Prostate gland (tissue), 2 donors: Measurements from ENCODE around the gene CLCNKB. TPM values are rescaled to one million over a fixed set of nuclear protein-coding genes. Genes with fewer than 3 reads are reported as not detected.

ENCODE experiments used
- DNase-seq: peaks from one replicate; pipeline ENCODE4 v3.0.0-alpha.2; 2019; ENCODE audit warnings: low spot score
- H3K27ac ChIP-seq, 2 donors: fragments of 200-600 bp; sonication (generic); 2 replicates each; pipeline ENCODE4 v1.5.1; 2017 to 2019
- H3K27me3 ChIP-seq: fragments of 200-600 bp; sonication (generic); replicated peaks from 2 replicates; pipeline ENCODE4 v1.5.1; 2019; ENCODE audit not compliant: insufficient read depth
- H3K36me3 ChIP-seq, 2 donors: fragments of 200-600 bp; sonication (generic); 1 replicate in 1 of 2; 2 replicates in 1 of 2; pipeline versions ENCODE4 v1.5.1 to v1.8.1; 2017 to 2019
- H3K4me1 ChIP-seq: fragments of 200-600 bp; sonication (generic); replicated peaks from 2 replicates; pipeline ENCODE4 v1.5.1; 2019
- H3K4me3 ChIP-seq, 2 donors: fragments of 200-600 bp; sonication (generic); 2 replicates each; pipeline ENCODE4 v1.5.1; 2017 to 2019
- H3K9me3 ChIP-seq: fragments of 200-600 bp; sonication (generic); 2 replicates; pipeline ENCODE4 v1.5.1; 2017
- CTCF ChIP-seq, 4 experiments: fragments of 200-600 bp in 2 of 4; fragments of 450-650 bp in 2 of 4; sonication (generic) in 2 of 4; IDR thresholded peaks; 1 replicate in 3 of 4; 2 replicates in 1 of 4; pipeline ENCODE4 v1.5.1; 2016 to 2019; ENCODE audit warnings: antibody characterized with exemption in 4 of 4, mild to moderate bottlenecking in 2 of 4, moderate library complexity in 2 of 4
- POLR2A ChIP-seq: fragments of 450-650 bp; IDR thresholded peaks from one replicate; pipeline ENCODE4 v1.6.1; 2016; ENCODE audit warnings: antibody characterized with exemption, mild to moderate bottlenecking
- POLR2AphosphoS5 ChIP-seq: sonication (generic); formaldehyde crosslinking; IDR thresholded peaks from one replicate; pipeline ENCODE4 v1.6.1; 2017; ENCODE audit warnings: antibody characterized with exemption
- WGBS: methylation state at CpG from one replicate; pipeline ENCODE4 v1.1.5; 2018; 5-methylcytosine and 5-hydroxymethylcytosine counted together
- intact Hi-C: fragments of 100-400 bp; cut with DNase I; formaldehyde crosslinking; loops from one replicate; pipeline ENCODE4 v1.14.2; 2022
- total RNA-seq, 2 donors: library from RNA; depleted of rRNA; stranded (reverse); fragments of >200 nt; gene quantifications; one replicate each; pipeline ENCODE4 v1.1.0, GENCODE V29; 2016

The CLCNKB gene
- total RNA-seq, 2 donors from 2014 or later: 1.0 to 1.9 TPM

- H3K36me3 ChIP-seq: no peaks in the 10 kb centered on the region
- no peak for DNase-seq
- no peaks in the 10 kb centered on the region for H3K27me3 ChIP-seq
- WGBS: 66% methylated on average over 10 of the region's 11 CpGs
- H3K9me3 ChIP-seq: no peaks in the 10 kb centered on the region
- no peak overlapping the region for H3K4me3 ChIP-seq
- intact Hi-C loops: no loop called here
- TF ChIP-seq POLR2A (no peak), POLR2AphosphoS5 (no peak), CTCF (IDR thresholded peaks at IDR 0.05) (no peak)
- H3K4me1 ChIP-seq: no peaks in the 10 kb centered on the region
- no peak overlapping the region for H3K27ac ChIP-seq
These were observed 25.0 kb downstream of the CLCNKB start for GRCh38 chr1:16068356-16069270.

GRCh38 chr1:16070640-16071355 is 27.2 kb downstream of the CLCNKB start:
- no peak for DNase-seq
- TF ChIP-seq POLR2AphosphoS5 (no peak), CTCF (IDR thresholded peaks at IDR 0.05) (no peak)
- intact Hi-C loops: no loop called here

GRCh38 chr1:16071614-16072013 is 28.0 kb downstream of the CLCNKB start:
- no peak for DNase-seq
- Histone ChIP-seq H3K27ac (no peak overlapping the region), H3K27me3 (no peaks in the 10 kb centered on the region), H3K36me3 (no peaks in the 10 kb centered on the region), H3K9me3 (no peaks in the 10 kb centered on the region), H3K4me3 (no peak overlapping the region), H3K4me1 (no peaks in the 10 kb centered on the region)
- no peak for TF ChIP-seq CTCF (IDR thresholded peaks at IDR 0.05)
- TF ChIP-seq POLR2A: no peak
- TF ChIP-seq POLR2AphosphoS5: no peak
- WGBS: 97% methylated on average over 6 of the region's 6 CpGs
- intact Hi-C loops: no loop called here

More at GRCh38 chr1:16070640-16071355, 27.2 kb downstream of the CLCNKB start:
- H3K36me3 ChIP-seq: no peaks in the 10 kb centered on the region
- 87% methylated on average over 9 of the region's 9 CpGs for WGBS
- no peak overlapping the region for H3K4me3 ChIP-seq
- no peaks in the 10 kb centered on the region for H3K27me3 ChIP-seq
- no peaks in the 10 kb centered on the region for H3K4me1 ChIP-seq
- no peak overlapping the region for H3K27ac ChIP-seq
- H3K9me3 ChIP-seq: no peaks in the 10 kb centered on the region

GRCh38 chr1:16072095-16072494 is 28.5 kb downstream of the CLCNKB start:
- intact Hi-C loops: no loop called here
- no peaks in the 10 kb centered on the region for H3K27me3 ChIP-seq
- WGBS: 87% methylated on average over 5 of the region's 5 CpGs
- H3K4me3 ChIP-seq: no peak overlapping the region
- no peak for TF ChIP-seq POLR2A
- no peak for TF ChIP-seq CTCF (IDR thresholded peaks at IDR 0.05)
- TF ChIP-seq POLR2AphosphoS5: no peak
- H3K27ac ChIP-seq: no peak overlapping the region
- H3K9me3 ChIP-seq: no peaks in the 10 kb centered on the region
- no peaks in the 10 kb centered on the region for H3K36me3 ChIP-seq
- H3K4me1 ChIP-seq: no peaks in the 10 kb centered on the region
- no peak for DNase-seq
